ENCODE data around the gene OR52W1.

OR52W1 gene

GRCh38 chr11:6199174-6199810, at the start of gene OR52W1:
OR52W1 (plus strand) TSS chr11:6199224; CDS start chr11:6199224, 0 bp downstream.
- H3K27ac ChIP-seq: no peak within 1 kb of the TSS
- TF ChIP-seq ZFX (IDR thresholded peaks at IDR 0.05) (no peak), CTCF (conservative IDR thresholded peaks at IDR 0.05) (no peak)

- H3K27ac ChIP-seq: no peak overlapping the region
- TF ChIP-seq CTCF (conservative IDR thresholded peaks at IDR 0.05): no peak
- no peak for TF ChIP-seq ZFX (IDR thresholded peaks at IDR 0.05)
These were observed 47.9 kb upstream of the OR52W1 start for GRCh38 chr11:6151117-6151516.

- TF ChIP-seq ZFX (IDR thresholded peaks at IDR 0.05) (no peak), CTCF (conservative IDR thresholded peaks at IDR 0.05) (no peak)
- H3K27ac ChIP-seq: no peak overlapping the region
These were observed 46.9 kb upstream of the OR52W1 start for GRCh38 chr11:6152126-6152525.

- no peak overlapping the region for H3K27ac ChIP-seq
- TF ChIP-seq ZFX (IDR thresholded peaks at IDR 0.05) (no peak), CTCF (conservative IDR thresholded peaks at IDR 0.05) (no peak)
These were observed 42.2 kb upstream of the OR52W1 start for GRCh38 chr11:6156628-6157359.

- H3K27ac ChIP-seq: no peak within 1 kb of the TSS
- TF ChIP-seq ZFX (IDR thresholded peaks at IDR 0.05) (no peak), CTCF (conservative IDR thresholded peaks at IDR 0.05) (no peak)
These were observed 28.8 kb upstream of the OR52W1 start, which contains the start of gene OR52B2 for GRCh38 chr11:6170226-6170625. OR52B2 (minus strand) TSS chr11:6170326; CDS start chr11:6170326, 0 bp downstream.

GRCh38 chr11:6175440-6175839, 23.6 kb upstream of the OR52W1 start:
- no peak overlapping the region for H3K27ac ChIP-seq
- TF ChIP-seq ZFX (IDR thresholded peaks at IDR 0.05) (no peak), CTCF (conservative IDR thresholded peaks at IDR 0.05) (no peak)

- H3K27ac ChIP-seq: no peak overlapping the region
- no peak for TF ChIP-seq CTCF (conservative IDR thresholded peaks at IDR 0.05)
- TF ChIP-seq ZFX (IDR thresholded peaks at IDR 0.05): no peak
These were observed 7.3 kb upstream of the OR52W1 start for GRCh38 chr11:6191742-6192141.
